Prostate gland (tissue), 2 donors: ENCODE results near the gene PRR20C. TPM values are rescaled to one million over a fixed set of nuclear protein-coding genes. Genes with fewer than 3 reads are reported as not detected.
"Not testable (repeated sequence)": the region's sequence is repeated elsewhere in the genome, so short reads cannot be mapped to it uniquely, and the experiment has no call there.

Source experiments
- DNase-seq: peaks from one replicate; pipeline ENCODE4 v3.0.0-alpha.2; 2019; ENCODE audit warnings: low spot score
- H3K27ac ChIP-seq, 2 donors: fragments of 200-600 bp; sonication (generic); 2 replicates each; pipeline ENCODE4 v1.5.1; 2017 to 2019
- H3K27me3 ChIP-seq: fragments of 200-600 bp; sonication (generic); replicated peaks from 2 replicates; pipeline ENCODE4 v1.5.1; 2019; ENCODE audit not compliant: insufficient read depth
- H3K36me3 ChIP-seq, 2 donors: fragments of 200-600 bp; sonication (generic); 1 replicate in 1 of 2; 2 replicates in 1 of 2; pipeline versions ENCODE4 v1.5.1 to v1.8.1; 2017 to 2019
- H3K4me1 ChIP-seq: fragments of 200-600 bp; sonication (generic); replicated peaks from 2 replicates; pipeline ENCODE4 v1.5.1; 2019
- H3K4me3 ChIP-seq, 2 donors: fragments of 200-600 bp; sonication (generic); 2 replicates each; pipeline ENCODE4 v1.5.1; 2017 to 2019
- H3K9me3 ChIP-seq: fragments of 200-600 bp; sonication (generic); 2 replicates; pipeline ENCODE4 v1.5.1; 2017
- CTCF ChIP-seq, 4 experiments: fragments of 200-600 bp in 2 of 4; fragments of 450-650 bp in 2 of 4; sonication (generic) in 2 of 4; IDR thresholded peaks; 1 replicate in 3 of 4; 2 replicates in 1 of 4; pipeline ENCODE4 v1.5.1; 2016 to 2019; ENCODE audit warnings: antibody characterized with exemption in 4 of 4, mild to moderate bottlenecking in 2 of 4, moderate library complexity in 2 of 4
- POLR2A ChIP-seq: fragments of 450-650 bp; IDR thresholded peaks from one replicate; pipeline ENCODE4 v1.6.1; 2016; ENCODE audit warnings: antibody characterized with exemption, mild to moderate bottlenecking
- POLR2AphosphoS5 ChIP-seq: sonication (generic); formaldehyde crosslinking; IDR thresholded peaks from one replicate; pipeline ENCODE4 v1.6.1; 2017; ENCODE audit warnings: antibody characterized with exemption
- WGBS: methylation state at CpG from one replicate; pipeline ENCODE4 v1.1.5; 2018; 5-methylcytosine and 5-hydroxymethylcytosine counted together
- intact Hi-C: fragments of 100-400 bp; cut with DNase I; formaldehyde crosslinking; loops from one replicate; pipeline ENCODE4 v1.14.2; 2022
- total RNA-seq, 2 donors: library from RNA; depleted of rRNA; stranded (reverse); fragments of >200 nt; gene quantifications; one replicate each; pipeline ENCODE4 v1.1.0, GENCODE V29; 2016

The PRR20C gene
- not detected for total RNA-seq

- H3K9me3 ChIP-seq, H3K27me3 ChIP-seq, intact Hi-C loops, H3K4me1 ChIP-seq, H3K36me3 ChIP-seq, DNase-seq, H3K4me3 ChIP-seq, H3K27ac ChIP-seq: not testable (repeated sequence)
- WGBS = no CpG with 5 or more reads among the region's 22 CpGs
Measured at GRCh38 chr13:57153761-57154160, at the start of gene PRR20C. TSS of gene PRR20C (plus strand) at chr13:57154061. CDS start at chr13:57154448, 387 bp downstream.

- Histone ChIP-seq H3K27me3 (no peaks in the 10 kb centered on the region), H3K27ac (no peak overlapping the region), H3K9me3 (no peaks in the 10 kb centered on the region), H3K4me1 (no peaks in the 10 kb centered on the region), H3K36me3 (no peaks in the 10 kb centered on the region), H3K4me3 (no peak overlapping the region)
- WGBS = 91% methylated on average over 4 of the region's 4 CpGs
- DNase-seq = no peak
- TF ChIP-seq POLR2AphosphoS5 (no peak), CTCF (IDR thresholded peaks at IDR 0.05) (no peak), POLR2A (no peak)
- intact Hi-C loops = no loop called here
Measured at GRCh38 chr13:57114945-57115344, 38.9 kb upstream of the PRR20C start.

GRCh38 chr13:57123681-57124080, 30.2 kb upstream of the PRR20C start:
- Histone ChIP-seq H3K27me3 (no peaks in the 10 kb centered on the region), H3K4me1 (no peaks in the 10 kb centered on the region), H3K9me3 (no peaks in the 10 kb centered on the region), H3K4me3 (no peak overlapping the region), H3K27ac (no peak overlapping the region), H3K36me3 (no peaks in the 10 kb centered on the region)
- no peak for DNase-seq
- TF ChIP-seq CTCF (IDR thresholded peaks at IDR 0.05) (no peak), POLR2AphosphoS5 (no peak), POLR2A (no peak)
- intact Hi-C loops = no loop called here
- 35% methylated on average over 1 of the region's 1 CpG for WGBS

GRCh38 chr13:57128909-57129308, 25.0 kb upstream of the PRR20C start:
- no peaks in the 10 kb centered on the region for H3K36me3 ChIP-seq
- H3K4me3 ChIP-seq = no peak overlapping the region
- TF ChIP-seq POLR2AphosphoS5 (no peak), CTCF (IDR thresholded peaks at IDR 0.05) (no peak), POLR2A (no peak)
- intact Hi-C loops = no loop called here
- H3K4me1 ChIP-seq = no peaks in the 10 kb centered on the region
- 92% methylated on average over 6 of the region's 6 CpGs for whole genome bisulfite sequencing
- no peak overlapping the region for H3K27ac ChIP-seq
- DNase-seq = no peak
- no peaks in the 10 kb centered on the region for H3K9me3 ChIP-seq
- H3K27me3 ChIP-seq = no peaks in the 10 kb centered on the region

- TF ChIP-seq CTCF (IDR thresholded peaks at IDR 0.05) (no peak), POLR2AphosphoS5 (no peak), POLR2A (no peak)
- Histone ChIP-seq H3K4me1 (no peaks in the 10 kb centered on the region), H3K27ac (no peak overlapping the region), H3K4me3 (no peak overlapping the region), H3K36me3 (no peaks in the 10 kb centered on the region), H3K9me3 (no peaks in the 10 kb centered on the region), H3K27me3 (no peaks in the 10 kb centered on the region)
- WGBS = 52% methylated on average over 2 of the region's 2 CpGs
- intact Hi-C loops = no loop called here
- DNase-seq = no peak
Measured at GRCh38 chr13:57136093-57136492, 17.8 kb upstream of the PRR20C start.
